ENCODE measurements around the gene OR5AC2.

The OR5AC2 gene, protein sequence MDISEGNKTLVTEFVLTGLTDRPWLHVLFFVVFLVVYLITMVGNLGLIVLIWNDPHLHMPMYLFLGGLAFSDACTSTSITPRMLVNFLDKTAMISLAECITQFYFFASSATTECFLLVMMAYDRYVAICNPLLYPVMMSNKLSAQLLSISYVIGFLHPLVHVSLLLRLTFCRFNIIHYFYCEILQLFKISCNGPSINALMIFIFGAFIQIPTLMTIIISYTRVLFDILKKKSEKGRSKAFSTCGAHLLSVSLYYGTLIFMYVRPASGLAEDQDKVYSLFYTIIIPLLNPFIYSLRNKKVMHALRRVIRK
- long read RNA-seq, donor 1: 0 reads
- long read RNA-seq, donor 2: 0 reads
- long read RNA-seq, donor 3: 0 reads
- long read RNA-seq, donor 4: 0 reads
- long read RNA-seq, donor 5: 0 reads
- long read RNA-seq, donor 6: 0 reads
- long read RNA-seq, donor 7: 0 reads
- long read RNA-seq, donor 8: 0 reads

DNA sequence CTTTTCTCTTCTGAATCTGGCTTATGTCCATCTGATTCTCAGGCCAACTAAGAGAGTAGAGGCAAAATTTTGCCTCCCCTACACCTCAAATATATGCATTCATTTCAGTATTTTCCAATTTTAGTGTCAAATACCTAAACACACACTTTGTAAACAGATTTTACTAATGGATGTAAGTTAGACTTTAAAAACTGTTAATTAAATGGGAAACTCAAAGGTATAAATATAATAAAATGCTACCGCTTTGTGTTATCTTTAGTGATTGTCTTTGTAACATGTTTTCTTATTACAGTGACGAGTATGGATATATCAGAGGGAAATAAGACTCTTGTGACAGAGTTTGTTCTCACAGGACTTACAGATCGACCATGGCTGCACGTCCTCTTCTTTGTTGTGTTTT lies at the start of gene OR5AC2:
Gene OR5AC2, plus strand, starts transcription at position 301 of the 400 bp plus-strand sequence. Its CDS starts 0 bp downstream, at position 301.
- DNase-seq: no peak

DNA sequence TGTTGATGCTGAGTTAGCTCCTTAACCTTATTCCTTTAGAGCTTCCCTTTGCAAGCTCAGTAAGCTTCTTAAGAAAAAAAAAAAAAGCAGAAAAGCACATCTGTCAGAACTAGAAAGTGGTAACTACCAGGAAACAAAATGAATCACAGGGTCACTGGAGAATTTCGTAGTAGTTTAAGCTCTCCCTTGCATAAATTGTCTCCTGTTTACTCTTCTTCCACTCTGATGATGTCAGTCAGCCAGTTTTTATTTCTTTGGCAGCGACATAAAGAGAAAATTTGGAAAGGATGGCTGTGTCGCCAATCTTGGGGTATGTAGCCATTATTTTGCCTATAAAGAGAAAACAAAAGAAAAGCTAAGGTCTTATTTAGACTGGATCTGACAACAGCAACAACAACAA lies 48.7 kb upstream of the OR5AC2 start:
- no peak for DNase-seq

DNA sequence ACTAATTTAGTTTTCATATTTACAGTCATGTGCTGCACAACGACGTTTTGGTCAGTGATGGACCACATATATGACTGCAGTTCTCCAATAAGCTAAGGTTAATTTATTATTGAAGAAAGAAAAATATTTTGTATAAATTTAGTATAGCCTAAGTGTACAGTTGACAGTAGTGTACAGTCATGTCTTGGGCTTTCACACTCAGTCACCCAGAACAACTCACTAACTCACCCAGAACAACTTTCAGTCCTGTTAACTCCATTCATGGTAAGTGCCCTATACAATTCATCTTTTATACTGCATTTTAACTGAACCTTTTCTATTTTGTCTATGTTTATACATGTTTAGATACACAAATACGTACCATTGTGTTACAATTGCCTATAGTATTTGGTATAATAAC lies 48.1 kb upstream of the OR5AC2 start:
- DNase-seq: no peak

DNA sequence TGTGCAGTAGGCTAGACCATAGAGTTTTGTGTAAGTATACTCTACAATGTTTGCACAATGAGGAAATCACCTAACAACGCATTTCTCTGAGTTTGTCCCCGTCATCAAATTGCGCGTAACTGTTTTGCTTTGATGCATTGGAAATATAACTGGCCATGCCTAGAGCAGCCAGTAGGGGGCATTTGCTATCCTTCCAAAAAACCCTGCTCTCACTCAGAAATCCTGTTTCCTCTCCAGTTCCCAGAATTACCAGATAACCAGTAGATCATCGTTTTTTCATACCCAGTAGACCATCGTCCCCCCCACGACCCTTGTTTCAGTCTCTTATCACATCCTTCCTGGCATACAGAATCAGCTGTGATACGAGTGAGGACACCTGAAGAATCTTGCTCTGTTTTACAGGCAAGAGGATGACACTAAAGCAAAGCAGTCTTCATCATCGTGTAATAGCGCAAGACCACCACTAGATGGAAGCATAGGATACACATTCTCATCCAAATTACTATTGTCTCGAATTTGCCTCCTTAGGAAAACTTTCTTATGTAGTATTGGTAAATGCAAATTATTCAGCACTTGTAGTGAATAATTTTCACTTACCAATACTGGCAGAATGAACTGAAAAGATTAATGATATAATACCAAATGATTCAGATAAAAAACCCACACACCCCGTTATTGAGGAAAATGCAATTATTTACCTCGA lies 47.5 kb upstream of the OR5AC2 start:
- peak; percentile 85 for DNase-seq

DNA sequence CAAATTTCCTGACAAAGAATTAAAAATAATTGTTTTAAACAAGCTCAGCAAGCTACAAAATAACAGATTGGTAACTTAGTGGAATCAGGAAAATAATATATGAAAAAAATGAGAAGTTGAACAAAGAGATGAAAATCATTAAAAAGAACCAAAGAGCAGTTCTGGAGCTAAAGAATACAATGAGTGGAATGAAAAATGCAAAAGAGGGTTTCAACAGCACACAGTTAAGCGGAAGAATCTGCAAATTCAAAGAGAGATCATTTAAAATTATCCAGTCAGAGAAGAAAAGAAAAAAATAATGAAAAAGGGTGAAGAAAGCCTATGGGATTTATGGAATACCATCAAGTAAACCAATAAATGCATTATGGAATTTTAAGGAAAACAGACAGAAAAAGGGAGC lies 45.6 kb upstream of the OR5AC2 start:
- no peak for DNase-seq

DNA sequence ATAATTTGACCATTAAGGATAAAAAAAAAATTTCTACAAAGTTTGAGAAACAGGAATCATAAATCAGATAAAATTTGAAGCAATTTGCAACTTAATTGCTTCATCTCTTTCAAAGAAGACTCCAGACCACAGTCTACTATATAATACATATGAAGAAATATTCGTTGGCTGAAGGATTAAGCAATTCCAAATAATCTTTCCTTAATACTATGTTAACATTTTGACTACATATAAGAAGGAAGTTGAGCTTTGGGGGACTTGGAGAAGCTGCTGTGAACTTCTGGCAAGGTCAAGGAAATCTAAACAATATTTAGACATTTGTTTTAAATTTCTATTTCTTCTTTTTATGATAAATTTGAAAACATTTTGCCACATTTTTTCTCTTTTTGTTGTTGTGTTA lies 38.4 kb upstream of the OR5AC2 start:
- DNase-seq: no peak

DNA sequence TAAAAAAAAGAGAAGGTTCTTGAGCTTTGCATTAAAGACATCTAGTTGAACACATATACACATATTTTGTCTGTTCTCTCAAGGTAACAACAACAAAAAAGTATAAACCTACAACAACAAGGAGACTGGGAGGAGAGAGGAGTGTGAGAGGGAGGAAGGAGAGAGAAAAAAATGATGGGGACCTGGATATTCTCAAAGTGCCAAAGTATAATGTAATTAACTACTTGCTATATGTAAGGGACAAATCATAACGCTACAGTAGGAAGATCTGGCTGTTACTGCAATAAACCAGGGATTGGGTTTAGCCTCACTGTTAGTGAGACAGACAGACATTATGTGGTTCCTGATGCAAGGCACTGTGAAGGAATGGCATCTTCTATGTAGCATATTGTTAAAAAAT lies 37.7 kb upstream of the OR5AC2 start:
- no peak for DNase-seq

DNA sequence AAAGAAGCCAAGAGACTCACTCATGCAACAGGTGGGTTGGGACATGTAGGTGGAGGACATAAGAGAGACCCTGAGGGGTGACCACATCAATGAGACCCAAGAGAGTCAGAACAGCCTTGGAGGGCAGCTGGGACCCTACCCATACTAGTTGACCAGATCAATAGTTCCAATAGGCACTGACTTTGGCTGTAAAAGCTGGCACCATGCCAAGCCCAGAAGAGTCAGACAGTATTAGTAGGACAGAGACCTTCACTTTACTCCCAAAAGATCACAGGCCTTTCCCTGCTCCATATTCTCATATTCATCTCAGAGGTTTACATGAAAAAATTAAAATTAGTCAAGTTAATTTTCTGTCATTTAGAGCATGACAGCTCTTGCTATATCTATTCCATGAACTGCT lies 30.9 kb upstream of the OR5AC2 start:
- no peak for DNase-seq

DNA sequence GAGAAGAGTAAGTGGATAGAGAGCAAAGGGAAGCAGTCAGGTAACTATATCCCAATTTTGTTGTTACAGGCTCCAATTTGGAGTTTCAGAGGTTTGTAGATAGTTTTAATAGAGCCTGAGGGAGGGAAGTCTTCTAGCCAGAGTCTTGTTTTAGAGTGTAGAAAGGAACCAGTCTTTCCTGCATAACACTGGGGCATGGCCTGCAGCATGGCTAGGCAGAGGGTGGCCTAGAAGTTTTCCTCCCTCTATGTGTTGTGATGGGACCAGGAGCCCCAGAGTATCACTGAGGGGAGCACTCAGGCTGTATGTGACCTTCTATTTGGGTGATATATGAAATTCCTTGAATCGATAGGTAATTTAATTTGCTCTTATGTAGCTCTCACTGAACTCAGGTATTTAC lies 29.3 kb upstream of the OR5AC2 start:
- no peak for DNase-seq

DNA sequence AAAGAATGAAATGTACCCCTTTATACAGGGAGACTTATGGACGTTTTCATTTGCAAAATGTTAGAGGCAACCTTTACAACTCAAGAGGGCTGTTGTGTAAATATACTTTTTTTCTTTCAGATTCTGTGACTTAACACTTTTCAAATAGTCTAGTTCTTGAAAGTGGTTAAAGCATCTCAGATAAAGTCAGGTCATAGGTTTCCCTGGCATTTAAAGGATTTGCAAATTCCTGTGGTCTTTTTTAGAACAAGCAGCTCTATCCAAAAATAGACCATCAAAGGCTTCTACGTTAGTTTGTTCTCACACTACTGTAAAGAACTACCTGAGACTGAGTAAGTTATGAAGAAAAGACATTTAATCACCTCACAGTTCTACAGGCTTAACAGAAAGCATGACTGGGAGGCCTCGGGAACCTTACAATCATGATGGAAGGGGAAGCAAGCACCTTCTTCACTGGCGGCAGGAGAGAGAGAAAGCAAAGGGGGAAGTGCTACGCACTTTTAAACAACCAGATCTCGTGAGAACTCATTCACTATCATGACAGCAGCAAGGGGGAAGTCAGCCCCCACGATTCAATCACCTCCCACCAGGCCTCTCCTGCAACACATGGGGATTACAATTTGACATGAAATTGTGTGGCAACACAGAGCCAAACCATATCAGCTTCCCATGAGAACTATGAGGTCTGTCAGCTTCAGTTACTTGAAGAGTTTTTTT lies 28.6 kb upstream of the OR5AC2 start:
- no peak for DNase-seq

DNA sequence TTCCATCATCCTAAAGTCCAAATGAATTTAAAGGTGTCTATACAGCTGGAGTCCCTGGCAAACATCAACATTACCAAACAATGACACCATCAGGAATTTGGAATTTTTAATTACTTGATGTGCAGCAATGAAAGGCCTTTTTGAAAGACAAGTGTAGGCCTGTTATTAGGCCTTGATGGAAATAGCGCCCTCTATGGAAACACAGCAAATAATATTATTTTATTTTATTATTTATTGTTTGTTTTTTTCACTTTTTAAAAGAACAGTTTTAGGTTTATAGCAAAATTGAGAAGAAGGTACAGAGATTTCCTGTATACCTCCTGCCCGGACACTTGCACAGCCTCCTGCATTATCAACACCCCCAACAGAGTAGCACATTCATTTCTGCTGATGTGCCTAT lies 18.1 kb upstream of the OR5AC2 start:
- DNase-seq: no peak

DNA sequence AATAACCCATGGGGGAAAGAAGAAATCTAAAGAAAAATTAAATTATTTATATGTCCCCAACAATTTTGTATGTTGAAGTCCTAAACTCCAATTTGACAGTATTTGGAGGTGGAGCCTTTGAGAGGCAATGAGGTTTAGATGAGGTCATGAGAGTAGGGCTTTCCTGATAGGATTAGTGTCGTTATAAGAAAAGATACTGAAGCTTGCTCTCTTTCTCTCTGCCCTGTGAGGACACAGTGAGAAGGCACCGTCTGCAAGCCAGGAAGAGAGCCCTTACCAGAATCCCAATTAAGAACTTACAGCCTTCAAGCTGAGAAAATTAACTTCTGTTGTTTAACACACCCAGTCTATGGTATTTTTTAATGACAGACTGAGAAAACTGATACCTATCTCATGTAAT lies 16.1 kb upstream of the OR5AC2 start:
- DNase-seq: no peak

DNA sequence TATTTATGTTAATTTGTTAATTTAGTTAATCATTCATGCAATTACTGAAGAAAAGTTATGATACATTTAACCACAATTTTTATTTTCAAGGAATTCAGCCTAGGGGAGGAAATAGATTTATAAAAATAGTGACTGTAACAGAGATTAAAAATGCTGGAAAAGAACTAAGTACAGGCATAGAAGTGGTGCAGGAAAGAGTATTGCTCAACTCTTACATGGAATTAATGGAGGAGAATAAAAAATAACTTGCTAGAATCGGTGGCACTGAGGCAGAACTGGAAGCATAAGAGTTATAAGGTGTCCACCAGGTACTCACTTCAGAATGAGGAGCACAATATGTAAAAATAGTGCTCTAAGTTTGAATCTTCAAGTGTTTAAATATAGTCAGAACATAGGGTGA lies 13.5 kb upstream of the OR5AC2 start:
- no peak for DNase-seq

DNA sequence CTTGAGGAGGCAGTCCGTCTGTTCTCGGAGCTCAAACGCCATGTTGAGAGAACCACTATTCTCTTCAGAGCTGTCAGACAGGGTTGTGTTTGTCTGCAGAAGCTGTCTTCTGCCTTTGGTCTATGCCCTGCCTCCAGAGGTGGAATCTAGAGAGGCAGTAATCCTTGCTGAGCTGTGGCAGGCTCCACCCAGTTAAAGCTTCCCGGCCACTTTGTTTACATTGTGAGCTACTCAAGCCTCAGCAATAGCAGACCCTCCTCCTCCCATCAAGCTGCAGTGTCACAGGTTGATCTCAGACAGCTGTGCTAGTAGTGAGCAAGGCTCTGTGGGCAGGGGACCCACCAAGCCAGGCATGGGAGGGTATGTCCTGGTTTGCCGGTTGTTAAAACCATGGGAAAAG lies 8.9 kb downstream of the OR5AC2 start:
- no peak for DNase-seq

DNA sequence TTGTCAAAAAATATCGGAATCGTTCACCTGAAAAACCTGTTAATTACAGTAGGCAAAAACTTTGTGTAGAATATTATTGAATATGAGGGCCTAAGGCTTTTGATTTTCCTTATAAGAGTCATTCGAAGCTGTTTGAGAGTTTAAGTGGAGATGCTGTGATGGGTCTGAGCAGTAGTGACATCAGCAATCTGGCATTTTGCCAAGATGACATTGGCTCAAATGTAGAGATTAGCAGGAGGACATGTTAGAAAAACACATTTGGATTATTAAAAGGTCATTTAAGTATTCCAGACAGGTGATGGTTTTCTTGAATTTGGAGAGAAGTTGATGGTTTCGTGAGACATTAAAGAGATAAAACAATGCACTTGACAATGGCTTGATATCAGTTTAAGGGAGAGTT lies 12.9 kb downstream of the OR5AC2 start:
- DNase-seq: no peak

DNA sequence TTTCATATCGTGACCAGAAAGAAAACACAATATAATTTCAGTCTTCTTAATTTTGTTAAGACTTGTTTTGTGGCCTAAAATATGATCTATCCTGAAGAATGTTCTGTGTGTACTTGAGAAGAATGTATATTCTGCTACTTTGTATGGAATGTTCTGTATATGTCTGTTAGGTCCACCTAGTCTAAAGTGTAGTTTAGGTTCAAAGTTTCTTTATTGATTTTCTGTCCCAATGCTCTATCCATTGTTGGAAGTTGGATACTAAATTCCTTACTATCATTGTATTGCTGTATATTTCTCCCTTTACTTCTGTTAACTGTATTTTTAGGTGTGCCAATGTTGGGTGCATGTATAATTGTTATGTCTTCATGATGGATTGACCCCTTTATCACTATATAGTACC lies 21.2 kb downstream of the OR5AC2 start:
- DNase-seq: no peak

DNA sequence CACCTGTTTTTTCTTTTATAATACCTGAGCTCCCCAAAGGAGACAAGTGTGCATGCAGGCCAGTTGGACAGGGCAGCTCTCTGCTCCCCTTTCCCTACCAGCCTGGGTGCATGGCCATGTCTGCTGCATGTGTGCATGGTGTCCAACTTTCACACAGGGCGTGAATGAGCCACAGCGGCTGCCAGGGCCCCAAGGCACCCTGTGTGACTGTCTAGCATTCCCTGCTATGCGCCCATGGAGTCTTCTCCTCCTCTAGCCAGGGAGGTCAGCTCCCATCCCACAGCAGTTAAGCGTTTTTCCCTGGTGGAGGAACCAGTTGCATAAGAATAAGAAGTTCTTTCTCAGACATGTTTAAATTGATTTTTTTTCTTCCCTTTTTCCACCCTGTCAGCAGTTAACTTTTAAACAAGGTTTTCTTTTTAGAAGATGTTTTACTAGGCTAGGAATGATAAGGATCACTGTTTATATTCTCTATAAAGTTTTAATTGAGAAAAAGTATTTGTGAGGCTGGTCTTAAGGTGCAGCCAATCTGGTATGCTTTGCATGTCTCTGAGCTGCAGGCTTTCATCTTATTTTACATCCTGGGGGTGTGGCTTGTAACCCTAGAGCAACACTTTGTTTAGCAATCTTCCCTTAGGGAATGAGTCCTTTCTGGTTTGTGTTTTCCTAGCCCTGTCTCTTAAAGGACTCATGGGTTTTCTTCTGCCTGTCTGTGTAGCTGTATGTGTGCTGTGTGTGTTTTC lies 23.0 kb downstream of the OR5AC2 start:
- no peak for DNase-seq

DNA sequence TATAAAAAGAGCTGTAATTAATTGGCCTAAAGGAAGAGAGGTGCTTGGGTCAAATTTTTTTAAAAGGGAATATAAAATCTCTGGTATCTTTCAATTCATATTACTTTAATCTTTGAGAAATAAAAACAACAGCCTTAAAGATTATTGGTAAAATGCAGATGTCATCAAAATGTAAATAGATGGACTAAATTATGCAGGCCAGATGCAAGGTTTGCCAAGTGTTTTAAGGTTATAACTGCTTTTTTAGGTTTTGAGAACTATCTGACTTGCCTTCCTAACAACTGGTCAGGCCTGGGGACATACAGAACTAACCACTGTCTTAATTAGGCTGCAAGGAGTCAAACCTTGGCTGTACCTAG lies 23.6 kb downstream of the OR5AC2 start:
- no peak for DNase-seq

DNA sequence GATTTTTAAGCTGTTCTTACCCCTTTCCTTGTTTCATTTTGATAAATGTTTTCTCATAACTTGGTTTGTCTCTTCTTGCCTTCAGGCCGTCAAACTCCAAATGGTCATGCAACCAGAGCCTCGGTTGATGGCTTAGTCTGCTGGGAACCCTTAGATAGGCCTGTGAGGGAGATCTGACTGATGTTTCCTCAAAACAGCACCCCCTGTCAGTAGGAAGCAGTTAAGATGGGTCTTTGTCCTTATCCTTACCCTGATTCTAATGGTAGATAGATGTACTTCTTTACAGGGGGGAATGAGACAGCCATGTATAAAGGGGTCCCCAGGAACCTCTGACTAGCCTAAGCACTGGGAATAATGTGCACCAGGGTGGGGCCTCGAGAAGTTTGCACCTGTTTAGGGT lies 27.3 kb downstream of the OR5AC2 start:
- DNase-seq: no peak

DNA sequence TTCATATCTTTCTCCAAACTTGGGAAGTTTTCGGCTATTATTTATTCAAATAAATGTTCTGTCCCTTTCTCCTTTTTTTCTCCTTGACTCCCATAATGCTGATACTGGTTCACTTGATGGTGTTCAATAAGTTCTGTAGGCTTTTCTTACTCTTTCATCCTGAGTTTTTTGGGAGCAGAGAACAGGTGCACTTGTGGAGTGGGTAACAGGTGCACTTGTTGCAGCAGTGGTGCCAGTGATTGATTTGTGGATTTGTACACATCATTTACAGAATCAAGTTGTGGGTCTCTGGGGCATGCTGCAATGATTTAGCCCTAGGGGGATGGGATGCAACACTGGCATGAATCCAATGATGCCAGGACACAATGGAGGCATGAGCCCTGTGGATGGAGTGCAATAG lies 28.7 kb downstream of the OR5AC2 start:
- DNase-seq: no peak

DNA sequence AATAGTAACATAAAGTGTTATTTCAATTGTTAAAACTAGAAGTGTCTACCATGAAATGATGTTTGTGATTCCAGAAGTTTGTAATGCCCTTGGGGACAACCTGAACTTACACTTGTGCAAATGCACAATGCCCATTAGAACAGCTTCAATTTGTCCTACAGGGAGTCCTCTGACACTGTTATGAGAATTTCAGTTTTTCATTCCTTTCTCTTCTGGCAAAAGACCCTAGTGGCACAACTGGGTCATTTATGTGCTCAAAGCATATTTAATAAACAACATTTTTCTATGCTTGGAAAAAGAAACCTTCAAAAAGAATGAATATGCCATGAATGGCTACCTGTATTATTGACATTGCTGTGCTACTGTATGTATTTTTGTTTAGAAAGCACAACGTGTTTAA lies 43.4 kb downstream of the OR5AC2 start, which contains the start of gene OR5H1:
Gene OR5H1, plus strand, starts transcription at position 301 of the 400 bp plus-strand sequence. CDS start 1,977 bp downstream, outside the sequence.
- DNase-seq: no peak

DNA sequence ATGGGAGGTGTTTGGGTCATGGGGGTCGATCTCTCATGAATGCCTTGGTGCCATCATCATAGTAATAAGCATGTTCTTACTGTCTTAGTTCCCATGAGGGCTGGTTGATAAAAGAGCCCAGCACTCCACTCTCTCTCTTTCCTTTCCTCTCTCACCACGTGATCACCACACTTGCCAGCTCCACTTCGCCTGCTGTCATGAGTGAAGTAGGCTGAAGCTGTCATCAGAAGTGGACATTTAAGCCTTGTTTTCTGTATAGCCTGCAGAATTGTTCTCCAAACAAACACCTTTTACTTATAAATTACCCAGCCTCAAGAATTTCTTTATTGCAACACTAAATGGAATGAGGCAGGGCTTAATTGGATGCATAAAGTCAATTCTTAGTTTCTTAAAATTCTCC lies 49.7 kb downstream of the OR5AC2 start:
- no peak for DNase-seq

Data from right kidney (tissue), 9 donors.